Stimulated activated naive CD4-positive, alpha-beta T cell (primary cell): ENCODE measurements around the gene PHF5A.

Experiments used
- DNase-seq, 6 experiments: peaks; one replicate each; lab custom pipeline; 2025; lab: John Stamatoyannopoulos, UW

Gene PHF5A

DNA sequence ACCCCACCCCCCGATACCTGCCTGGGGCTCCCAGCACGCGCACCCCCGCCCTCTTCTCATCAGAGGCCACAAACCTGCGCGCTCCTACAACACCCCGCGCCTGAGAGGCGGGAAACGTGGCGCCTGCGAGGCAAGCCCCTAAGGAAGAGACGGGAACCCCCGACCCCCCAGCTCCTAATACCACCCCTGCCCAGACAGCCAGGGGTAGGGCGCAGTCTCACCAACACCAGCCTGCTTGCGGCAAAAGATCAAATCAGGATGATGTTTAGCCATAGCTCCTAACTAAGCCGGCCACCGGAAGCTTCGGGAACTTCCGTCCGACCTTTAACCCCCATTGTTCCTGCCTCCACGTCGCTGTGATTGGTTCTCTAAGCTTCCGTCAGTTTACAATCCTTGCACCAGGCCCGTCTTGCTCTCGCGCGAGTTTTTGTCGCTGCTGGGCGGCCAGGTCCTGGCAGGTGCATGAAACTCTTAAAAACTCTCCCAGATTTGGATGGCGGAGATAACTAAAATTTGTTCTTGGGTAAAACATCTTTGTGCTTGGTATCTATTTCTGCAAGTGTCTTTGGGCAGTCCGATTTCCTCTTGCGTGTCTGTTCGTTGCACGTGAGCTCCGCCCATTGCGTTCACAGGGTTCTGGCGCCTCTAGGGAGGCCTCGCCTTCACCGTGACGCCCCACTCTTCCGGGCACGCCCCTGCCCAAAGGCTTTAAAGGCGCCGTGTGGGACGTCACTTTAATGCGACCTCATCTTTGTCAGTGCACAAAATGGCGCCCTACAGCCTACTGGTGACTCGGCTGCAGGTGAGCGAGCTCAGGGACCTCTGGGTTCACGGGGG is at the start of gene PHF5A, which contains the start of gene ACO2:
Gene PHF5A (minus strand): TSS at position 312 of the 837 bp plus-strand sequence. CDS start 39 bp downstream, at position 273.
Gene ACO2 (plus strand): TSS at position 737 of the 837 bp plus-strand sequence. CDS start 30 bp downstream, at position 767.
- DNase-seq = peak; percentile 95 to 99 (median 98)

DNA sequence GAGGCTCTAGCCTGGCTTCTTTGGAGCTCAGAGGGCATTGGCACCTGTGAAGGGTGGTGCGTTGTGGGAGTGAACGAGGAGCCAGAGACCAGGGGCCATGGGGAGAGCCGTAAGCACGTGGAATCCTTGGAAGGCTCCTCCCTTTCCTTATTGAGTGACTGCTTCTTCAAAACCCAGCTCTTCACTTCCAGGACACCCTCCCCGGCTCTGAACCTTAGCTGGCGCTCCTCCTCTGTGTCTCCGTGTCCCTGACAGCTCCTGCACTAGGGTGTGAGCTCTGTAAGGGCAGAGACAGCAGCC is 49.5 kb upstream of the PHF5A start:
- DNase-seq = no peak

DNA sequence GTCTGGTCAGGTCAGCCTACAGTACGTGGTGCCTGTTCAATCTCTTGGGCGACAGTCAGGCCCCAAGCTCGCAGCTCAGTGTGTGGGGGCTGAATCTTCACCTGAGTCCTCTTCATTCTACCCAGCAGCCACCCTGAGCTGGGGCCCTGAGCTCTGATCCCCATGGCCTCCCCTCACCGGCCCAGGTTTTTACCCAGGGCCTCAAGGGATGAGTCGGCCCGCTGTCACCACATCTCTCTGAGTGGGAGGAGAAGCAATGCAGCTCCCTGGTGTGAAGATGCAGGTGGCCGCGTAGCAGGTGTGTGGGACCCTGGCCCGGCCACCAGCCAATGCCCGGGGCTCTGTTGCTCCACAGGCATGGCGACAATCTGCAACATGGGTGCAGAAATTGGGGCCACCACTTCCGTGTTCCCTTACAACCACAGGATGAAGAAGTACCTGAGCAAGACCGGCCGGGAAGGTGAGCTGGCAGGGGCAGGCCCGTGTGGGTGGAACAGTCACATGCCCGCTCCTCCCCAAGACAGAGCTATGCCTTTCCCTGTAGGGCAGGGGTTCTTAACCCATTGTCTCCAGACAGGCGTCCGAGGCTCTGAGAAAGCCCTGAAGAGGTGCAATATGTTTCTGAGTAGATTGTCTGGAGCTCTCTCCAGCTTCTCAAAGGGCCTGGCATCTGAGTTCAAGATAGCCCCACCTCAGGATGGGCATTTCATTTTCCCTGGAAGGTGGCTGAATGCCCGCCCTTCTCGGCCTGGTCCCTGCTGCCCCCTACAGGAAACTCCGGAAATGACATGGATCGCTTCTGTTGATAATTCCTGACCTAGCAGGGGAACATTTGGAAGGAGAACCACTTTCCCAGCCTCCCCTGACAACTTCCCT is 48.9 kb upstream of the PHF5A start:
- DNase-seq = peak in 4 of 6 experiments; percentile 15 to 28 (median 22)

DNA sequence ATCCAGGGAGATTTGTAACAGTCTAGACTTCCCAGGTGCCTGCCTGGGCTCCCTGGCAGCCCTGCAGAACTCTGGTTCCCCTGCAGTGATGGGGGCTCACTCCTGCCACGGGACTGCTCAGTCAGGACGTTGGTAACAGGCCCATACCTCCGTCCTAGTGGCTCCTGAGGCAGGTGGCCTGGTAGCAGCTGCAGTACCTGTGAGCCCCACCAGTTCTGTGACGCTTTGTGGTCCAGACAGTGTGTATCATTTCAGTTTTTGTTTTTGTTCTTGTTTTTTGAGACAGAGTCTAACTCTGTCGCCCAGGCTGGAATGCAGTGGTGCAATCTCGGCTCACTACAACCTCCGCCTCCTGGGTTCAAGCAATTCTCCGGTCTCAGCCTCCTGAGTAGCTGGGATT is 48.0 kb upstream of the PHF5A start:
- DNase-seq = no peak

DNA sequence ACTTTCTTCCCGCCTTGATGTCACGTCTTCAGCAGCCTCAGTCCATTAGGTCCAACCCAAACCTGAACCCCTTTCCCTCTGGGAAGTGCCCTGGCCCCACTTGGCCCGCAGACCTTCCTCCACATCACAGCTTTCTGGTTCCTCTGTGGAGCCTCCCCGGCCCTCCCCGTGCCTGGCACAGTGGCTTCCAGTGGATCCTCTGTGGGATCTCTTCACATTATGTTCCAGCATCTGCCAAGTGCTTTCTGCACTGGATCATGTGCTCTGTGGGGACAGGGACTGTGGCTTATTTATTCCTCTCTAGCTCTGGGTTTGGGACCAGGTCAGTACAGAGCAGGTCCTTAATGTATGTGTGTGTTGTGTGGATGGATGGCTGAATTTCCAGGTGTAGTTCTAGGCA is 44.9 kb upstream of the PHF5A start:
- DNase-seq = no peak

DNA sequence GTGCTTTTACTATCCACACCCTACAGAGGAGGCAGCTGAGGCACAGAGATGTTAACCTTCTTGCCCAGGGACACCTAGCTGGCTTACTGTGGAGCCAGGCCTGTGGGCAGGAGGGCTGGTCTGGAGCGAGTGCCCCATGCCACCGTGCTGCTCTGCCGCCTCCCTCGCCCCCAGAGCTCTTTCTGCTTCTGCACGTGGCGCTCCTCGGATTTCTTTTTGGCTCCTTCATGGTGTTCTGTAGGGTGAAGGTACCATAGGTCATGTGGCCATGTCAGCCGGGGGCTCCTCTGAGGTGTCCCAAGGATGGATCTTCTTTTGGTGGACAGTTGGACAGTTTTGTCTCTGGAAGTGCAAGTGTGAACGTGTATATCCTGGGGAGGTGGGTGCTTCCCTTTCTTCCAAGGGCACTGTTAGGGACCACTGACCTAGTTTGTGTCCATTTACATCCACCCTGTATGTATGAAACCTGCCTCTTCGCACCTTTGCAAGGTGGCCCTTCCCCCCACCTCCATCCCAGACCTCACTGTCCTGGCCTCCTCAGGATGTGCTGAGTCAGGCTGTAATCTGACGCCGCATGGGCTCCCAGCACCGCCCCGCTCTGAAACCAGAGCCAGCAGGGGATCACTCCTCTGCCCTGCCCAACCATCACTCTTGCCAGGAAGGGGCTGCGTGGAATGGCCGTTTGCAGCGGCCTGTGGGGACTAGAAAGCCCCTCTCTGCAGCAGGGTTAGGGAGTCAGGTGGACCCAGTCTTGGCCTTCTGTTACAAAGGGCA is 44.1 kb upstream of the PHF5A start:
- DNase-seq = no peak

DNA sequence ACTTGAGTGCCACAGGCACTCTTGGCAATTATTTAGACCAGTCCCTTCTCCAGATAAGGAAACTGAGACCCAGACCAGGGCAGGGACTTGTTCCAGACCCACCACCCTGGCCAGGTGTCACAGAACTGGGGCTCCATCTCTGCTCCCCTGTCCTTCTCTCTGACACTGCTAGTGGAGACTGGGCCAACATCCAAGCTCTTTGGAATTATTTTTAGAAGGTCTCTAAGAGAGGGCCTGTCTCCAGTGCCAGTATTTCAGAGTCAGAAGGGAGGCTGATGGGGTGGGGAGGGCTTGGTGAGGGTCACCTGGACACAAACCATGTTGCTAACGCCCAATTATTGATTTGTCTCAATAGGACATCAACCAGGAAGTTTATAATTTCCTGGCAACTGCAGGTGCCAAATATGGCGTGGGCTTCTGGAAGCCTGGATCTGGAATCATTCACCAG is 43.1 kb upstream of the PHF5A start:
- DNase-seq = no peak

GRCh38 chr22:41508770-41509170 is 40.3 kb upstream of the PHF5A start:
- DNase-seq = no peak

- no peak for DNase-seq
Measured at GRCh38 chr22:41507330-41508063, 39.0 kb upstream of the PHF5A start.

- no peak for DNase-seq
Measured at GRCh38 chr22:41505511-41506220, 37.2 kb upstream of the PHF5A start.

DNA sequence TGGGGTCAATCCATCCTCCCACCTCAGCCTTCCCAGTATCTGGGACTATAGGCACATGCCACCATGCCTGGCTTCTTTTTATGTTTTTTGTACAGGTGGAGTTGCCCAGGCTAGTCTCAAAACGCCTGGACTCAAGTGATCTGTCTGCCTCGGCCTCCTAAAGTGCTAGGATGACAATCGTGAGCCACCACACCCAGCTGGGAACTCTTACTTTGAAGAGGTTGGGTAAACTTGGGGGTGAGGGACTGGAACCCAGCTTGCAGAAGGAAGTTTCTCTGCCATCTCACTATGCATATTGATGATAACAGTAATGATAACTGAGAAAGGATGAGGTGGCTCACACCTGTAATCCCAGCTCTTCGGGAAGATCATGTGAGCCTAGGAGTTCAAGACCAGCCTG is 36.3 kb upstream of the PHF5A start:
- DNase-seq = no peak

DNA sequence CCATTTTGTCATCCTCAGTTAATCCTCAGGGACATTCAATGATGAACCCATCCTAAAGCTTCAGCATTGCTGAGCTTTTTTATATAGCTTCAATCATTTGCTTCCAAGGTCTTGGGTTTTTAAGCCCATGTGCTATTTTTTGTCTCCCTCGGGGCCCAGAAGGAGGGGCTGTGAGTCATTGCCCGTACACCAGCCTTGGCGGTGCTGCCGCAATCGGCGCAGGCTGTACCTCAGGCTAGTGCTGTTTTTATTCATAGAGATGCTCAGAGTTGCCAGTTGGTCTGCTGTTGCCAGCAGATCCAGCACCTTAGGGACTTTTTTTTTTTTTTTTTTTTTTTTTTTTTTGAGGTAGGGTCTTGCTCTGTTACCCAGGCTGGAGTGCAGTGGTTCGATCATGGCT is 35.9 kb upstream of the PHF5A start:
- no peak for DNase-seq

- peak in 2 of 6 experiments; percentile 9 for DNase-seq
Measured at GRCh38 chr22:41501209-41501608, 32.7 kb upstream of the PHF5A start.

DNA sequence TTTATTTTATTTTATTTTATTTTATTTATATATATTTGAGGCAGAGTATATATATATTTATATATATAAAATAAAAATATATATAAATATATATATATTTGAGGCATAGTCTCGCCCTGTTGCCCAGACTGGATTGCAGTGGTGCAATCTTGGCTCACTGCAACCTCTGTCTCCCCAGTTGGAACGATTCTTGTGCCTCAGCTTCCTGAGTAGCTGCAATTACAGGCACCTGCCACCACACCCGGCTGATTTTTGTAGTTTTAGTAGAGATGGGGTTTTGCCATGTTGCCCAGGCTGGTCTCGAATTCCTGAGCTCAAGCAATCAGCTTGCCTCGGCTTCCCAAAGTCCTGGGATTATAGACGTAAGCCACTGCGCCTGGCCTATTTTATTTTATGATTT is 31.8 kb upstream of the PHF5A start:
- DNase-seq = no peak

DNA sequence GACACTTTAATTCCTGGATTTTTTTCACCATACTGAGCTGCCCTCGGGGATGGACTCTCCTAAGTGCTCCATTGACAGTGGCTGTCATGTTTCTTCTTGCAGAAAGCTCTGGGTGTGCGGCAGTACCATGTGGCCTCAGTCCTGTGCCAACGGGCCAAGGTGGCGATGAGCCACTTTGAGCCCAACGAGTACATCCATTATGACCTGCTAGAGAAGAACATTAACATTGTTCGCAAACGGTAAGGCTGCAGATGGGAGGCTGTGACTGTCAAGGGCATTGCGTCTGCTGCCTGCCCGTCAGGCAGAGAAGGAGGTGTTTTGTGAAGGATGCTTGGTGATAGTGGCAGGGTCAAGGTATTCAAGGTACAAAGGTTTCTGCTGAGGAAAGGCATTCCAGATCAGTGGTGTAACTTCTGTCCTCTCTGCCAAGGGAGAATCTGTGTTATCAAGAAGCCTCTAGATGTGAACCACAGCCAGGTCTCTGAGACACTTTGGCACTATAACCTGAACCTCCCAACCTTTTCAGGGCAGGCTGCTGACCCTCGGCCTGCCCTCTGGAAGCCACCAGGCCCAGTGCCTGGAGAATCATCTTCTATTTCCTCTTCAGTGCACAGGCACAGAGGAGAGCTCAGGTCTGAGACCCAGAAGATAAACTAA is 31.3 kb upstream of the PHF5A start:
- no peak for DNase-seq

- no peak for DNase-seq
Measured at GRCh38 chr22:41498303-41498835, 29.9 kb upstream of the PHF5A start.

DNA sequence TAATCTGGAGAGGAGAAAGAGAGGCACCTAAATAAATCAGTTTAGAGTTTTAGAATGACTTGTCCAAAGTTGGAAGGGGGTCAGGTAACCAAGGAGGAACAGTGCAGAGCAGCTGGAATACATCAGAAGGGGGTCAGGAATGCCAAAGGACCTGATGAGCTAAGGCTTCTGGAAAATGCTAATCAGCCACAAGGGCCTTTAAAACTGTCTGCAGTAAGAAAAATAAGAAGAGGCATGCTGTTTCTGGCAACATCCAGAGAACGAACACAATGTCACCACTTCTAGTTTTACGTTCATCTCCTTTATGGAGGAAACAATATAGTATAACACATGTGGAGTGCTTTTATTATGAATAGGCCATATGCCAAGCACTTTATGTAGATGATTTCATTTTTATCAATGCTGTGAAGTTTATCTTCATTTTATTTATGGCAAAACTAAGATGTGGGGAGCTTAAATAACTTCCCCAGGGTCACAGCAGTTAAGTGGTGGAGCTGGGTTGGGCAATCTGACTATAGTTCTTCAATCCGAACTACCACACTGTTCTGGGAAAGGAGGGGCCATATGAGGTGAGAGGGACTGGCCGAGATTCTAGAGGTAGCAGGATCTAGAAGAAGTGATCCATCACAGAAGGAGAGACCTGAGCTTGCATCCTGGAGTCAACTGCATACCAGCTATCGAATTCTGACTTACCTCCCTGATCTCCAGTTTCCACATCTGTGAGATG is 23.0 kb upstream of the PHF5A start:
- no peak for DNase-seq

DNA sequence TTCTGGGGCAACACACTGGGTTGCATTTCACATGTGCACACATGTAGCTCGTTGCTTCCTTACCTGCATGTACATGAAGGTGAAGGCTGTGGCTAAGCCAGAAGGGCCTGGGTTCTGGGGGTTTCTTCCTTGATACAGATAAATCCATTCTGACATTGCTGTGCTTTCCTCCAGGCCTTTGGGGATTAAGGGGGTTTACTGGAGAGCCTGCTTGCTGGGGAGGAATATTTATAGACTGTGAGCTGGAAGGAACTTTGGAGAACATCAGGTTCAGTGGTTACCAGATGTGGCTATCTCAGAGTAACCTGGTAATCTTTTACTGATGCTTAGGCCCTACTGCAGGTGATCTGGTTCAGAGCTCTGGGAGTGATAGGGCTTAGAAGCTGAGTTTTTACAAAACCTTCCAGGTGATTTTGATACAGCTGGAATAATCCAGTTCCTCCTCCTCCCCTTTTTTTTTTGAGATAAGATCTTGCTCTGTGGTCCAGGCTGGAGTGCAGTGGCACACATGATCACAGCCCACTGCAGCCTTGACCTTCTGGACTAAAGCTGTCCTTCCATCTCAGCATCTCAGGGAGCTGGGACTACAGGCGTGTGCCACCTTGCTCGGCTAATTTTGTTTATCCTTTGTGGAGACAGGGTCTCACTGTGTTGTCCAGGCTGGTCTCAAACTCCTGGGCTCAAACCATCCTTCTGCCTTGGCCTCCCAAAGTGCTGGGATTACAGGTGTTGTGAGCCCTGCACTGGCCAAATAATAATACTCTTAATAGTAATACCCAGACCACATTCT is 20.3 kb upstream of the PHF5A start:
- no peak for DNase-seq

DNA sequence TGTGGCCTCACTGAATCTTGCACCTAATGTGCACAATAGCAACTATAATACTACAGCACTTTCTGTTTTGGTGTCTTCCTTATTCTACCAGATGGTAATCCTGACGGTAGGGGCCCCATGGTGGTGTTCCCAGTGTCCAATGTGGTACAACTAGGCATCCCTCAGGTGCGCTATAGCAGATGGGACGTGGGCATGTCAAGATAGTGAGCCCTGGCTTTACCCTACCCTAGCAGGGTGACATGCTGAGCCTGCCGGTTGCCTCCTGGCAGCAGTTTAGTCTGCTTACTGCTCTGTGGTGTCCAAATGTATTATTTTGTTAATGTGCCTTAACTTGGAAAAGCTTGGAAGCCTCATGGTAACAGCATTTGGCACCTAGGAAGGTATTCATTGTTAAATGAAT is 19.6 kb upstream of the PHF5A start:
- DNase-seq = no peak
